H1 (cell line): ENCODE results near the gene TNNC1. TPM values are rescaled to one million over a fixed set of nuclear protein-coding genes. Genes with fewer than 3 reads are reported as not detected.

ENCODE experiments used
- CTCF ChIA-PET: fragments of 300-600 bp; sonication (Branson Sonifier 250); formaldehyde crosslinking; loops from one replicate; lab custom pipeline; 2021; ENCODE audit not compliant: partially characterized antibody; lab: Charles Lee
- POLR2A ChIA-PET: fragments of 300-600 bp; sonication (Branson Sonifier 250); formaldehyde crosslinking; loops from one replicate; lab custom pipeline; 2021; ENCODE audit warnings: inconsistent platforms; ENCODE audit not compliant: partially characterized antibody; lab: Charles Lee
- DNase-seq, 2 experiments: peaks; one replicate each; pipeline versions ENCODE4 v3.0.0 to v3.0.0-alpha.2; 2010 to 2022; ENCODE audit warnings: low spot score in 2 of 2, low read depth in 1 of 2, mixed read lengths in 1 of 2
- FAIRE-seq: peaks from 2 replicates; lab custom pipeline; 2011; peaks lifted over from hg19 to GRCh38; lab: Jason Lieb, UNC
- H2AFZ ChIP-seq: 2 replicates; pipeline ENCODE4 v1.8.1; 2012; ENCODE audit warnings: low read length, inconsistent platforms
- H2AK5ac ChIP-seq: 2 replicates; pipeline ENCODE4 v1.6.1; 2013; ENCODE audit warnings: low read depth, low read length
- H2BK120ac ChIP-seq: replicated peaks from 2 replicates; pipeline ENCODE3; 2013; ENCODE audit warnings: low read depth, low read length, inconsistent platforms
- H2BK12ac ChIP-seq: 2 replicates; pipeline ENCODE4 v1.6.1; 2013; ENCODE audit warnings: low read depth, low read length
- H2BK15ac ChIP-seq: 2 replicates; pipeline ENCODE4 v1.6.1; 2013; ENCODE audit warnings: low read length
- H2BK20ac ChIP-seq: 2 replicates; pipeline ENCODE4 v1.6.1; 2013; ENCODE audit warnings: low read length
- H2BK5ac ChIP-seq: 2 replicates; pipeline ENCODE4 v1.6.1; 2013; ENCODE audit warnings: low read depth, low read length
- H3K14ac ChIP-seq: 2 replicates; pipeline ENCODE4 v1.6.1; 2013; ENCODE audit warnings: inconsistent platforms; ENCODE audit not compliant: insufficient read length
- H3K18ac ChIP-seq: 2 replicates; pipeline ENCODE4 v1.6.1; 2013; ENCODE audit warnings: low read length; ENCODE audit errors: extremely low read depth
- H3K23ac ChIP-seq: 2 replicates; pipeline ENCODE4 v1.6.1; 2013; ENCODE audit warnings: inconsistent platforms; ENCODE audit not compliant: insufficient read length
- H3K23me2 ChIP-seq: 2 replicates; pipeline ENCODE4 v1.6.1; 2013; ENCODE audit warnings: low read depth, low read length
- H3K27ac ChIP-seq: 2 replicates; pipeline ENCODE4 v1.6.1; 2011; ENCODE audit warnings: low read depth, low read length, inconsistent platforms
- H3K27me3 ChIP-seq, 4 experiments: replicated peaks in 1 of 4; 1 replicate in 1 of 4; 2 replicates in 3 of 4; pipeline versions ENCODE4 v1.6.1 to v1.8.1; 2011 to 2013; ENCODE audit warnings: low read length in 3 of 4, mild to moderate bottlenecking in 3 of 4, inconsistent platforms in 2 of 4, mixed read lengths in 2 of 4, moderate library complexity in 1 of 4; ENCODE audit not compliant: control insufficient read depth in 3 of 4, insufficient read depth in 3 of 4; ENCODE audit errors: extremely low read depth in 1 of 4
- H3K36me3 ChIP-seq, 4 experiments: 2 replicates each; pipeline versions ENCODE4 v1.6.1 to v1.8.1; 2011 to 2013; ENCODE audit warnings: mild to moderate bottlenecking in 4 of 4, low read length in 3 of 4, moderate library complexity in 2 of 4, control low read depth in 1 of 4, inconsistent platforms in 1 of 4; ENCODE audit not compliant: insufficient read depth in 4 of 4, control insufficient read depth in 2 of 4
- H3K4ac ChIP-seq: replicated peaks from 2 replicates; pipeline ENCODE3; 2013; ENCODE audit warnings: low read length, low read depth, mixed read lengths, inconsistent platforms; ENCODE audit not compliant: insufficient read length
- H3K4me1 ChIP-seq, 4 experiments: replicated peaks in 1 of 4; 1 replicate in 1 of 4; 2 replicates in 3 of 4; pipeline versions ENCODE4 v1.6.1 to v1.8.1; 2011 to 2013; ENCODE audit warnings: low read length in 3 of 4, inconsistent platforms in 2 of 4, mixed read lengths in 1 of 4; ENCODE audit not compliant: insufficient read depth in 4 of 4, control insufficient read depth in 3 of 4
- H3K4me2 ChIP-seq, 2 experiments: 2 replicates each; pipeline versions ENCODE4 v1.6.1 to v1.8.1; 2011 to 2013; ENCODE audit warnings: low read depth in 2 of 2, low read length in 2 of 2, control low read depth in 1 of 2, inconsistent platforms in 1 of 2, mild to moderate bottlenecking in 1 of 2; ENCODE audit not compliant: insufficient read depth in 1 of 2
- H3K4me3 ChIP-seq, 4 experiments: fragments of 200-600, 300-600 bp in 1 of 4; sonication (generic), shearing (Covaris generic), sonication (Bioruptor Twin) in 1 of 4; 2 replicates each; pipeline versions ENCODE4 v1.5.1 to v1.8.1; 2011 to 2016; ENCODE audit warnings: low read length in 4 of 4, low read depth in 3 of 4, control low read depth in 2 of 4, inconsistent platforms in 2 of 4, mild to moderate bottlenecking in 2 of 4, mixed read lengths in 1 of 4, moderate library complexity in 1 of 4; ENCODE audit not compliant: insufficient read depth in 2 of 4; ENCODE audit errors: extremely low read depth in 1 of 4
- H3K56ac ChIP-seq: replicated peaks from 2 replicates; pipeline ENCODE3; 2013; ENCODE audit warnings: low read depth, mild to moderate bottlenecking, mixed read lengths, low read length, inconsistent platforms; ENCODE audit not compliant: insufficient read length
- H3K79me1 ChIP-seq: 2 replicates; pipeline ENCODE4 v1.6.1; 2013; ENCODE audit warnings: low read depth, low read length, control low read depth
- H3K79me2 ChIP-seq, 2 experiments: 2 replicates each; pipeline versions ENCODE4 v1.6.1 to v1.8.1; 2012 to 2013; ENCODE audit warnings: low read length in 2 of 2, mild to moderate bottlenecking in 2 of 2, inconsistent platforms in 1 of 2; ENCODE audit not compliant: insufficient read depth in 2 of 2, control insufficient read depth in 1 of 2
- H3K9ac ChIP-seq, 4 experiments: replicated peaks in 1 of 4; 1 replicate in 1 of 4; 2 replicates in 3 of 4; pipeline versions ENCODE4 v1.6.1 to v1.8.1; 2011 to 2013; ENCODE audit warnings: low read depth in 3 of 4, low read length in 3 of 4, control low read depth in 2 of 4, mild to moderate bottlenecking in 2 of 4, moderate library complexity in 2 of 4, inconsistent platforms in 1 of 4; ENCODE audit errors: extremely low read depth in 1 of 4
- H3K9me3 ChIP-seq, 2 experiments: 2 replicates each; pipeline versions ENCODE4 v1.6.1 to v1.8.1; 2012 to 2013; ENCODE audit warnings: mild to moderate bottlenecking in 2 of 2, moderate library complexity in 2 of 2, control low read depth in 1 of 2, inconsistent platforms in 1 of 2, low read depth in 1 of 2, low read length in 1 of 2, mixed read lengths in 1 of 2; ENCODE audit not compliant: insufficient read depth in 2 of 2
- H4K20me1 ChIP-seq, 2 experiments: replicated peaks in 1 of 2; 2 replicates each; pipeline versions ENCODE3 to v1.8.1; 2011 to 2013; ENCODE audit warnings: inconsistent platforms in 2 of 2, low read length in 2 of 2, mild to moderate bottlenecking in 1 of 2; ENCODE audit not compliant: insufficient read depth in 2 of 2, control insufficient read depth in 1 of 2
- H4K5ac ChIP-seq: 2 replicates; pipeline ENCODE4 v1.6.1; 2013; ENCODE audit warnings: low read length, low read depth, mixed read lengths, inconsistent platforms; ENCODE audit not compliant: insufficient read length
- H4K8ac ChIP-seq: 2 replicates; pipeline ENCODE4 v1.8.0; 2013; ENCODE audit warnings: mild to moderate bottlenecking, moderate library complexity, low read length, inconsistent platforms; ENCODE audit not compliant: insufficient read depth; ENCODE audit errors: extremely low read depth
- H4K91ac ChIP-seq: replicated peaks from 2 replicates; pipeline ENCODE3; 2013; ENCODE audit warnings: low read length, mixed read lengths, inconsistent platforms; ENCODE audit not compliant: insufficient read length
- BACH1 ChIP-seq: IDR thresholded peaks from 2 replicates; pipeline ENCODE4 v1.6.1; 2012; ENCODE audit warnings: low read length, improper control_type of control experiment
- CBX8 ChIP-seq: fragments of 300-800, 300-1000 bp; sonication (generic); IDR thresholded peaks from 2 replicates; pipeline ENCODE4 v1.7.1; 2016; ENCODE audit warnings: low read depth, low read length, borderline replicate concordance
- CTBP2 ChIP-seq: IDR thresholded peaks from 2 replicates; pipeline ENCODE4 v1.7.0; 2011; ENCODE audit warnings: borderline replicate concordance, mild to moderate bottlenecking, moderate library complexity, mixed read lengths, low read length; ENCODE audit not compliant: insufficient read depth, insufficient read length
- HDAC6 ChIP-seq: IDR thresholded peaks from one replicate; pipeline ENCODE4 v1.7.1; 2012; ENCODE audit warnings: low read depth, mild to moderate bottlenecking, inconsistent platforms, low read length, moderate library complexity
- KDM1A ChIP-seq: fragments of 200-600, 300-600 bp; sonication (generic); IDR thresholded peaks from 2 replicates; pipeline ENCODE4 v1.7.1; 2016; ENCODE audit warnings: mild to moderate bottlenecking, low read length, borderline replicate concordance
- KDM4A ChIP-seq: IDR thresholded peaks from one replicate; pipeline ENCODE4 v1.7.1; 2012; ENCODE audit warnings: low read depth, mild to moderate bottlenecking, moderate library complexity, low read length, inconsistent platforms; ENCODE audit not compliant: severe bottlenecking
- SIX5 ChIP-seq: IDR thresholded peaks from 2 replicates; pipeline ENCODE4 v1.6.1; 2011; ENCODE audit warnings: mild to moderate bottlenecking, low read depth, low read length
- SRF ChIP-seq: IDR thresholded peaks from 2 replicates; pipeline ENCODE4 v1.6.1; 2011; ENCODE audit warnings: mild to moderate bottlenecking, low read depth, low read length, moderate library complexity
- TEAD4 ChIP-seq: IDR thresholded peaks from 2 replicates; pipeline ENCODE4 v1.6.1; 2012; ENCODE audit warnings: low read depth, low read length, inconsistent platforms, mixed read lengths
- WGBS, 2 experiments: shearing (Covaris generic) in 1 of 2; methylation state at CpG; one replicate each; pipeline versions ENCODE4 v1.1.6 to v1.1.7; 2013 to 2015; ENCODE audit warnings: low lambda C conversion rate in 2 of 2, mixed read lengths in 2 of 2, inconsistent platforms in 1 of 2, low coverage in 1 of 2, missing lambda C conversion rate in 1 of 2; ENCODE audit not compliant: insufficient replicate concordance in 2 of 2, insufficient coverage in 1 of 2, insufficient read length in 1 of 2; ENCODE audit errors: extremely low coverage in 1 of 2, missing lambda C conversion rate in 1 of 2; 5-methylcytosine and 5-hydroxymethylcytosine counted together
- polyA plus RNA-seq, 7 experiments: library from polyadenylated mRNA; depleted of rRNA in 3 of 7; stranded (reverse) in 5 of 7; unstranded in 2 of 7; fragments of >200 nt in 5 of 7; fragments of 200-250 nt in 2 of 7; gene quantifications; 1 replicate in 5 of 7; 2 replicates in 1 of 7; 4 replicates in 1 of 7; pipeline versions ENCODE4 v1.2.1 to v1.2.3, GENCODE V29; 2011 to 2013; ENCODE audit warnings: missing spikeins in 2 of 7, mixed read lengths in 2 of 7
- total RNA-seq: library from RNA; stranded (reverse); fragmentation: NEBNext Ultra II Directional; extraction: Animal tissue kit (Norgen Biotek cat#: 25700); gene quantifications from 2 replicates; pipeline ENCODE4 v1.2.1, GENCODE V29; 2021
- TF ChIP-seq, protein P1 (sequence below): IDR thresholded peaks from 2 replicates; pipeline ENCODE4 v1.6.1; 2011; ENCODE audit warnings: low read length, improper control_type of control experiment

Gene TNNC1
- total and polyA plus RNA-seq, 2 of the 8 experiments (the other 6 are each of a cell fraction or from before 2014, with no cell fraction given) = 5.8 to 16.4 TPM

DNA sequence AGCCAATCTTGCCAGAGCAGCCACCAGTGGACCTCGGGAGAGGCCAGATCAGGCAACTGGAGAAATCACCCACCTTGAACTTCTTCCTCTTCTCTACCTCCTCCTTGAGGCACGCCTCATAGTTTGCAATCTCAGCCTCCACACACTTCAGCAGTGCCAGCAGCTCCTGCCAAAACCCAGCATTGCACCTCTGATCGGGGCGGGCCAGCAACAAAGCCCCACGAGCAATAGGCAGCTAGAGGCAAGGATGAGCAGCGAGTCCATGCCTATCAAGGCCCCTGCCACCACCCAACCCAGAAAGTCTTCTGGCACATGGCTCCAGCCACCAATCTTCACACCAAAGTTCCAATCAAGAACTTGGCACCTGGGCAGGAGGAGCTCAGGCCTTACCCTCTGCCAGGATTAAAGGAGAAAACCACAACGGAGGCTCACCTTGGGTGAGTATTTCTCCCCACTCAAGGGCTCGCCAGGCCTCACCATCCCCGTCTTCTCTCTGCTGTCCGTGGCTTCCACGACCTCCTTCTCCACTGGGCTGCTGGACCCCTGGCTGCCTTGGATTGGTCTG, 51.1 kb downstream of the TNNC1 start:
- no peak overlapping the region for H4K5ac ChIP-seq
- no peak overlapping the region for H3K4ac ChIP-seq
- no peak overlapping the region for H3K56ac ChIP-seq
- H2BK20ac ChIP-seq = no peak overlapping the region
- no peak overlapping the region for H3K18ac ChIP-seq
- WGBS, 2 experiments = 87% methylated on average over 11 of the region's 11 CpGs; no CpG with 5 or more reads in 1 of the 2 experiments
- H4K91ac ChIP-seq = no peak overlapping the region
- no peak overlapping the region for H3K4me2 ChIP-seq
- H2BK120ac ChIP-seq = no peak overlapping the region
- no peak overlapping the region for H2BK12ac ChIP-seq
- no peaks in the 10 kb centered on the region for H3K27me3 ChIP-seq
- H3K4me1 ChIP-seq = no peaks in the 10 kb centered on the region
- ChIA-PET POLR2A (interaction anchor here (1.1 to 5.0 kb wide), 3 partner anchors 9 to 18 kb away, joined by 4 to 23 read pairs (median 4); no protein-coding TSS in a partner anchor), CTCF (interaction anchor here (0.9 to 11.1 kb wide), 3 partner anchors 9 to 44 kb away, joined by 3 to 150 read pairs (median 13); no protein-coding TSS in a partner anchor)
- H3K36me3 ChIP-seq = peaks cover 33 to 59% (median 51%) of the 10 kb centered on the region in 4 experiments
- H3K79me2 ChIP-seq = no peaks in the 10 kb centered on the region
- H3K14ac ChIP-seq = no peak overlapping the region
- H2AFZ ChIP-seq = no peak overlapping the region
- no peak overlapping the region for H3K27ac ChIP-seq
- H4K8ac ChIP-seq = peak overlapping the region; percentile 2; the same call in 1 of the 2 replicates
- no peak overlapping the region for H3K9ac ChIP-seq
- FAIRE-seq (no peak), DNase-seq (no peak)
- no peak overlapping the region for H3K4me3 ChIP-seq
- H3K23me2 ChIP-seq = no peaks in the 10 kb centered on the region
- H2BK15ac ChIP-seq = no peak overlapping the region
- no peaks in the 10 kb centered on the region for H3K79me1 ChIP-seq
- H3K9me3 ChIP-seq = no peaks in the 10 kb centered on the region
- peaks cover 3 to 17% of the 10 kb centered on the region in 2 experiments for H4K20me1 ChIP-seq
- TF ChIP-seq BACH1 (no peak), SIX5 (no peak), KDM4A (no peak), CBX8 (no peak), TEAD4 (no peak), KDM1A (no peak), CTBP2 (no peak), HDAC6 (no peak), SRF (no peak)
- TF ChIP-seq, protein P1, sequence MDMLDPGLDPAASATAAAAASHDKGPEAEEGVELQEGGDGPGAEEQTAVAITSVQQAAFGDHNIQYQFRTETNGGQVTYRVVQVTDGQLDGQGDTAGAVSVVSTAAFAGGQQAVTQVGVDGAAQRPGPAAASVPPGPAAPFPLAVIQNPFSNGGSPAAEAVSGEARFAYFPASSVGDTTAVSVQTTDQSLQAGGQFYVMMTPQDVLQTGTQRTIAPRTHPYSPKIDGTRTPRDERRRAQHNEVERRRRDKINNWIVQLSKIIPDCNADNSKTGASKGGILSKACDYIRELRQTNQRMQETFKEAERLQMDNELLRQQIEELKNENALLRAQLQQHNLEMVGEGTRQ = no peak
- H2AK5ac ChIP-seq = no peak overlapping the region
- no peak overlapping the region for H2BK5ac ChIP-seq
- H3K23ac ChIP-seq = no peak overlapping the region
